Head of caudate nucleus (tissue), 42 donors: ENCODE results near the gene PDZD4.

Experiments
- DNase-seq, 42 donors: peaks; one replicate each; pipeline versions ENCODE4 v3.0.0 to v3.0.0-alpha.2; 2020 to 2021; ENCODE audit warnings: mixed read lengths in 7 of 42
- intact Hi-C: fragments of 100-400 bp; cut with DNase I; formaldehyde crosslinking; loops from one replicate; pipeline ENCODE4 v1.15.0; 2022

PDZD4 gene

GRCh38 chrX:153829799-153830639, at the start of gene PDZD4:
PDZD4 (minus strand) TSS chrX:153830544; CDS start chrX:153830298, 246 bp downstream.
- intact Hi-C loops = no loop called here
- DNase-seq = peak in 29 of 42 donors; percentile 15 to 70 (median 54)

DNA sequence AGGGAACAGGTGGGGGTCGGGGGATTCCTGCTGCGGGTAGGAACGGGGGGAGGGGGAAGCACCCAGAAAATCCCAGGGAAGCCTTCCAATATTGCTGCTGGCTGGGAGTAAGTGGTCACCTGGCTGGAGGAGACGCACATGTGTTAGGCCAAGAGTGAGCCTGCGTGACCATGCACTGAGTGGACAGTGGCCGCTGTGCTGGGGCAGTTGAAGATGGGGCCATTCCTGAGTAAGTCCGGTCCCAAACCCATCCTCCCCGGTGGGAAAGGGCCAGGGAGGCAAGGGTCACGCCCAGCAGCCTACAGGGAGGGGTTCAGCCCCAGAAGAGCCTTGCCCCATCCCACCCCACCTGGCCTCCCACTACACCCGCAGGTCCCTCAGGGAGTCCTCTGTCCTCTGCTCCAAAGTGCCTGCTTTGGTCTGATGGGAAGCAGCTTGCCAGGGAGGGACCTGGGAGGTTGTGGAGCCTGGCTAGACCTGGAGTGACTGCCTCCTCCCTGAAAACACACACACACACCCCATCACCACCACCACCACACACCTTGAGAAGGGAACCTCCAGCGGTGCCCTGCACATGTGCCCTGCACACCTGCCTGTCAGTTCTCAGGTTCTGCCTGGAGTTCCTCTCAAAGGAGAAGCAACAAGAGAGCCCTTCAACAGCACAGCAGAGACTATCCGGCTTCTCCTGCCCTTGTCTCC, 49.5 kb upstream of the PDZD4 start:
- DNase-seq = no peak
- intact Hi-C loops = no loop called here

- intact Hi-C loops = no loop called here
- DNase-seq = peak in 1 of 42 donors; percentile 47
Observed at GRCh38 chrX:153878969-153879653, 48.8 kb upstream of the PDZD4 start.

DNA sequence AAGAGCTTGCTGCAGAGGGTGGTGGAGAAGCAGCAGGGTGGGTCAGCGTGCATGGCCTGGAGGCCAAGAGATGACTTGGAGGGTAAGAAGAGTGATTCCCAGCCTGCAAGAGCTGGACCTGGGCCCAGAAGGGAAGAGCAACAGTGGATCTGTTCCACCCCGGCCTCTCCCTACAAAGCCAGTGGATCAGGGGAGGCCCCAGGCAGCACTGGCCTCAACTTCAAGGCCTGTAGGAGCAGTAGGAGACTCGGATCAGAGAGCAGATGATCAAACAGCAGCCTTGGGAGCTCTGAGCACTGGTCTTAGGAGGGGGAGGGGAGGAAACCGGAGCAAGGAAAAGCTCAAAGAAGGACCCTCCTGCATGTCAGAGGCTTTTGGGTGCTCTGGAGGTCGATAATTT, 48.0 kb upstream of the PDZD4 start:
- no peak for DNase-seq
- intact Hi-C loops = no loop called here

- no peak for DNase-seq
- intact Hi-C loops = no loop called here
Observed at GRCh38 chrX:153877571-153878261, 47.4 kb upstream of the PDZD4 start.

GRCh38 chrX:153876112-153876491, 45.8 kb upstream of the PDZD4 start:
- intact Hi-C loops = no loop called here
- peak in 2 of 42 donors; percentile 46 to 58 for DNase-seq

DNA sequence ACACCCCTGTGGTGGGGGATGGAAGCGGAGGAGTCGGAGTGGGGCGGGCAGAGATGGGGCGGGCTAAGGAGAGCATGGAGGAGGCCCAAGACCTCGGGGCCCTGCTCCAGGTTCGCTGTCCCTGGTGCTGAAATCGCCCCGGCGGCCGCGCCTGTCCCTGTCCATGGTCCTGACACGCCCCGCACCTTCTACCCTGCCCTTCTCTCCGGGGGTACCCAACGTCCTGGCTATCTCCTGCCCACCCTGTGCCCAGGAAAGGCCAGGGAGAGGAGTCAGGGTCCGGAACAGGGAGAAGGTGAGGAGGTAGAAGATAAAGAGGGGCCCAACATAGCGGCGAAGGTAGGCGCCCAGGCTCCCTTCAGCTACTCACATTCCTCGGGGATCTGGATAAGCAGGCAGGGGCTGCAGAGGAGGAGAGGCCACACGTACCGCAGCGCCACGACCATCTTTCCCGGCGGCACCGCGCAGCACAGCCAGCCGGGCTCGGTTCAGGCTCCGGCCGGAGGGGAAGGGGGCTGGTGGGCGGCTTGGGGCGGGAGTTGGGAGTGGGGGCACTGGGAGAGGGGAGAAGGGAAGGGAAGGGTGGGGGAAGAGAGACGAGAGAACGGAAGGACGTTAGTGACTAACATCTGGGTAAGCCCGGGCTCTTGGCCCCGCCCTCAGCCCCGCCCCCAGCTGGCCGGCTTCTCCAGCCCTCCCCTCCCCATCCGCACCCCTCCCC, 45.2 kb upstream of the PDZD4 start:
- DNase-seq = peak in 39 of 42 donors; percentile 27 to 88 (median 64)
- intact Hi-C loops = no loop called here

DNA sequence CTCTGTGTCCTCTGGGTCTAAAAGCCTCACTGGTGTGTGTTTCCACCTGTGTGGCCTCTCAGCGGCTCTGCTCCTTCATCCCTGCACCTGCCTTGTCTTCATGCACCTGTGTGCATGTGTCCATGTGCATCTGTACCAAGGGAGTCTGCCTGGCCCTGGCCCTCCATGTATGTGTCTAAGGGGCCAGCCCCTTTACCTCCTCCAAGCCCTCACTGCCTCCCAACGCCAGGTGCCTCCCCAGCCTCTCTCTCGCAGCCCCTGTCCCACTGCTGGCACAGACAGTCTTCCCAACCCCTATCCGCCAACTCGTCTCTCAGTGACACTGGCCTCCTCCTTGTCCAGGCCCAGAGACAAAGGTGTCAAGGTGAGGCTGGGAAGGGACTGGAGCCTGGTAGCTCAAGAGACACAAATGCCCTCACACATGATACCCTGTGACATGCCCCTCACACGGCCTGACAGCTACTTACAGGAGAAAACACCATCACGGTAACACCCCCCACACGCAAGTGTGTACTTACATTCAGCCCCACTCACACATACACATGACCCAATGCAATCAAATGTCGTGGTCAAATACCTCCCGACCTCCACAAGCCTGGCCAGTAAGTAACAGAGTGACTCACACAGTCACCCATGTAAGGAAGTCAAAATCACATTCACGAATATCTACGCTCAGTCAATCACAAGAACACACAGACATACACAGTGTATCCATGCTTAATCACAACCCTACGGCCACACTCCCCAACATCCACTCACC, 44.2 kb upstream of the PDZD4 start:
- no peak for DNase-seq
- intact Hi-C loops = no loop called here

GRCh38 chrX:153874085-153874365, 43.7 kb upstream of the PDZD4 start:
- DNase-seq = no peak
- intact Hi-C loops = no loop called here

DNA sequence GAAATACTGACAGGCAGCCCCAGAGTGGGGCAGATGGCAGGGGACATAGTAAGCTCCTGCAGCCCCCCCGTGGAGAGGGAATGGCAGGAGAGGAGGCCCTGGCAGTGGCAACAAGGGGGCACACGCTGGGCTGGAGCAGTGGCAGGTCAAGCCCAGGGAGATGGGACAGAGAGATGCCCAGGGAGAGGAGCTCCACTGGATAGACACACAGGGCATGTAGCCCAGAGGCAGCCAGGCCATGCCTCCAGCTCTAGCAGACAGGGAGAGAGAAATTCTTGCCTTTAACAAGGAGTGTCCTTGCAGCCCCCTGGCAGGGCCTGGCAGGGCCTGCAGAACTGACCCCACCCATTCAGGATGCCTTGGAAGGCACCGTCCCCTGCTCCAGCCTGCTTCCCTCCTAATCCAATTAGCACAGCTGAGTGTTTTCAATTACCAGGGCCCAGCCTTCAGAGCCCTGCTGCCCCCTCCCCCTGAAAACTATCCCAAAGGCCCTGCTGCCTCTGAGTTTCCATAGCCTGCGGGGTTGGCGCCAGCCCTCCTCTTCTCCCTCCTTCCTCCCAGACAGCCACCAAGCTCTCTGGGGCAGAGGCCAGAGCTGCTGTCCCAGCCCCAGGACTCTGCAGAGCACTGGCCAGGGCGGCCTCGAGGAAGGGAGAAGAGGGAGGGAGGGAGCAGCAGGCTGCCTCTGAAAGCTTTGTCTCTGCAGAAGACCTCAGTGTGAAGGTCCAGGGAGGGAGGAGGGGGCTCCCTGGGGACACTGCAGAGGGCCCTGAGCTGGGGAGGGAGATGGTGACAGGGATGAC, 43.1 kb upstream of the PDZD4 start:
- intact Hi-C loops = no loop called here
- DNase-seq = no peak

GRCh38 chrX:153871946-153872878, 41.9 kb upstream of the PDZD4 start:
- DNase-seq = no peak
- intact Hi-C loops = no loop called here

- intact Hi-C loops = no loop called here
Observed at GRCh38 chrX:153871451-153871850, 41.1 kb upstream of the PDZD4 start.

DNA sequence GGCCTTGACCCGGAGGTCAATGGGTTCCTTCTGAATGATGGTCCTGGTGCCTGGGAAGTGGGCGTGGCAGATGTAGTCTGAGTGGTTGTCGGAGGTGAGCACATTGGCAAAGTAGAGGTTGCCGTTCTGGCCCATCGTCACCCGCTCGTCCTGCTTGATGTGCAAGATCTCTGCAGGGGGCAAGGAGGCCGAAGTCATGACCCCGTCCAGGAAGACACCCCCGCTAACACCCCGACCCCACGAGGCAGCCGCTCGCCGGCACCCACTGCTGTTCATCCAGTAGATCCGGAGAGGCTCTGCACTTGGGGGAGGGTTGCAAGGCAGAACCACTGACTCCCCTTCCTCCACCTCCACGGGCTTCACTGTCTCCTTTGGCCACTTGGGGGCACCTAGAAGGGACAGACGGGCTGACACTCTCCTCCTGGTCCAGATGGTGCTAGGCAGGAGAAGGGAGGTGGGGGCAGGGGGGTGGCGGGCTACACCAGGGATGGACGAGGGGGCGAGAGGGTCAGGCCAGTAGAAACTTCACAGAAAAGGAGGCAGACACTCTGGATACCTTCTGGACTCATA, 40.5 kb upstream of the PDZD4 start:
- intact Hi-C loops = no loop called here
- DNase-seq = no peak

More at GRCh38 chrX:153871451-153871850, 41.1 kb upstream of the PDZD4 start:
- DNase-seq = peak in 16 of 42 donors; percentile 25 to 70 (median 49)

GRCh38 chrX:153870288-153870690, 39.9 kb upstream of the PDZD4 start:
- intact Hi-C loops = no loop called here
- no peak for DNase-seq

GRCh38 chrX:153869473-153870287, 39.3 kb upstream of the PDZD4 start:
- intact Hi-C loops = no loop called here
- no peak for DNase-seq
